Stimulated activated CD4-positive, alpha-beta T cell treated with anti-CD3 and anti-CD28 coated beads, Interleukin-15, amount 100 ng/mL, for 24 hours (primary cell): Measurements from ENCODE around the gene HLA-DMA.
A peak's percentile ranks its signal among the peaks of the same experiment; 100 is the strongest.

Experiments used
- DNase-seq: peaks from one replicate; pipeline ENCODE4 v3.0.0-alpha.2; 2020

Gene HLA-DMA

DNA sequence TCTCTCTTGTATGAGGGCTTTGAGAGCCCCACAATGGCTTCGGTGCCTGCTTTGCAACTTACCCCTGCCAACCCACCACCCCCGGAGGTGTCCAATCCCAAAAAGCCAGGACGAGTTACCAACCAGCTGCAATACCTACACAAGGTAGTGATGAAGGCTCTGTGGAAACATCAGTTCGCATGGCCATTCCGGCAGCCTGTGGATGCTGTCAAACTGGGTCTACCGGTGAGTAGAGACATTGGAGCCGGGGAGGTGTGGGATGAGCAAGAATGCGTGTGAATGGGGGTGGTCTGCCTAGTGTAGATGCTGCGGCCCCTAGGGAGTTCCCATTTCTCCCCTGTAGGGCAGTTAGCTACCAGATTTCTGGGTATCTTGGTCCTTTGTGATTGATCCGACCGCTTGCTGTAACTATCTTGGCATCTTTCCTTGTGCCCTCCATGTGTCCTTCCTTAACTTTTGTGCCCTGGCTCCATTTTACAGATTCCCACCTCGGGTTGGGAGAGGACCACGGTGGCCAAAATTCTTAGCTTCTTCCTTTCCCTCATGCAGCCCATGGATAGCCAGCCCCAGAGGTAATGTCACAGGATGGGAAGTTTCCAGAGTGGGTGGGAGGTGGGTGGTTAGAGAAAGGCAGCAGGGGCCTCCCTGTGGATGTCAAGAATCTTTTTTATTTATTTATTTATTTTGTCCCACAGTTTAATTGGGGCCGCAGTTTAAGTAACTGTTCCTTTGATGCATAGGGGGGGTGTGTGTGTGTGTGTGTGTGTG is 21.8 kb upstream of the HLA-DMA start:
- no peak for DNase-seq

DNA sequence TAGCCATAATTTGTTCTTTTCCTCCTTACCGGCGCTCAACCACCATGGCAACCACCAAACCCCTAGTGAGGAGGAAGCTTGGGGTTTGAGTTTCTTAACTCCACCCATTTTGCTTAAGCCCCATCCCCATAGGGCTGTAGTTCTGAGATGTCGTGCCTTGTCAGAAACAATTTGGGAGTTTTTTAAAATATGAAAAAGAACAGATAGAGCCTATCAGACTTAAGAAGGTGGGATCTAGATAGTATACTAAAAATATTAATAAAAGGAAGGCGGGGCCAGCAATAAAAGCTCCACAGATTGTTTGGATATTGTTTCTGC is 21.1 kb upstream of the HLA-DMA start:
- DNase-seq: peak; percentile 51

DNA sequence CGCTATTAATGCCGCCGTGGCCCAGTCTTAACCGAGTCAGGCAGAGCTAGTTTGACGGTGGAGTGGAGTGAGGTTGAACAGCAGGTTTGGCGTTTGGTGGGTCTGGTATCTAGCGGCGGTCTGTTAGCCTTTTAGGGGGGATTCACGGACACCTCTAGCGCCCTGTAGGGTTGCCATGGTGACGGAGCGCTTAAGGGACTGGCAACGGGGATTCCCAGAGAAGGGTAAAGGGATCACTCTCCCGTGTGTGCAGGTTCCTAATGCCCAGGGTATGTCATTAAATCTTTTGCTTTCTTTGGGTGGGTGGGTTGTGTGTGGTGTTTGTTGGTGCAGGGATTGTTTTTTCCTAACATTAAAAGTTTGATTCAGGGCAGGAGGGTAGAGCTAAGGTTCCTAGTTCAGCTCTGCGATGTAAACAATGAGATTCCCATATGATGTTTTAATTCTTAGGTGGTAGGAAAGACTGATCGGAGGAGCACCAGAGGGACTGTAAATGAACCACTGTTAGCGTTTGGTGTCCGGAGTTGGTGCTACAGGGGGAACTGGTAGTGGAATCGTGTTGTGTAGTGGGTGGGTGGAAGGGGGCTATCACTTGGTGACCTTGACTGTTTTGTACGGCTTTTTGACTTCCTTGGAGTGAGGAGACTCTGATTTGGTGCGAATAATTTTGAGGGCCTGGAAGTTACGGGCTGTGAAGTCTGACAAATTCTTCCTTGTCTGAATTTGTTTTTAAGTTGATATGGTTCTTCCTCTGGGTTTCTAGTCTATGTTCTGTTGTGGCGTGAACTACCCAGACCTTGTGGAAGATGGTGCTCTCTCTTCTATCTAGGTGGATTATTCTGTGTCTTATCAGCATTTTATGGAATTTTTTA is 20.5 kb upstream of the HLA-DMA start:
- DNase-seq: peak; percentile 70

DNA sequence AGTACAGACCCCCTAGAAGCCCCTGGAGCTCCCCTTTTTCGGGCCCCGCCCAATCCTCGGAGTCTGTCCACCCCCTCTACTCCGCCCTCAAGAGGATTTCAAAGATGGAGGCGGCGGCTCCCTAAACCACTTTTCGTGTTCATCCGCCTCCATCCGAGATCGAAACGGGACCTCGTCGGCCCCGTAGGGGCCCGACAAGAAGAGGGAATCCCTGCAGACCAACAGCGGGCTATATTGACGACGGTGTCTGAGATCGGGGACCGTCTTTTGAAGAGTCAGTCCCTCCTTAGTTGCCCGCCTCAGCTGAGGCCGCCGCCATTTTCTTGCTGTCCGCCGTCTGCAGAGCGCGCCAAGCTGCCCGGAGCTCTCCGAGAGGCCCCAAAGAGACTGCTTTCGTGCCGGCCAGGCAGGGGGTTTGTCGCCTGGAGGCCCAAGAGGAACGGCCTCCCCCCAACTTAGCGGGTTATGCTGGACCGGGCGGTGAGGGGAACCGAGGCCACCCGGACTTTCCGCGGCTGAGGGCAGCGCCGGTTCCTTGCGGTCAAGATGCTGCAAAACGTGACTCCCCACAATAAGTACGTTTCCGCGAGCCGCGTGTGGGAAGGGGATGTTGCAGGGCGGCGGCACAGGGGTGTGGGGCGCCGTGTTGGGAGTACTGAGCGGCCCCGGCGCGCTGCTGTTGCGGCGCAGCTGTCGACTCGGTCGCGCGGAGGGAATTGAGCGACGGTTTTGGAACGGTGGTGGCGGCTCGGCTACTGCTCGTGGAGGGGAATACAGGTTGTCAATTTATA is 19.7 kb upstream of the HLA-DMA start:
- DNase-seq: peak; percentile 69

DNA sequence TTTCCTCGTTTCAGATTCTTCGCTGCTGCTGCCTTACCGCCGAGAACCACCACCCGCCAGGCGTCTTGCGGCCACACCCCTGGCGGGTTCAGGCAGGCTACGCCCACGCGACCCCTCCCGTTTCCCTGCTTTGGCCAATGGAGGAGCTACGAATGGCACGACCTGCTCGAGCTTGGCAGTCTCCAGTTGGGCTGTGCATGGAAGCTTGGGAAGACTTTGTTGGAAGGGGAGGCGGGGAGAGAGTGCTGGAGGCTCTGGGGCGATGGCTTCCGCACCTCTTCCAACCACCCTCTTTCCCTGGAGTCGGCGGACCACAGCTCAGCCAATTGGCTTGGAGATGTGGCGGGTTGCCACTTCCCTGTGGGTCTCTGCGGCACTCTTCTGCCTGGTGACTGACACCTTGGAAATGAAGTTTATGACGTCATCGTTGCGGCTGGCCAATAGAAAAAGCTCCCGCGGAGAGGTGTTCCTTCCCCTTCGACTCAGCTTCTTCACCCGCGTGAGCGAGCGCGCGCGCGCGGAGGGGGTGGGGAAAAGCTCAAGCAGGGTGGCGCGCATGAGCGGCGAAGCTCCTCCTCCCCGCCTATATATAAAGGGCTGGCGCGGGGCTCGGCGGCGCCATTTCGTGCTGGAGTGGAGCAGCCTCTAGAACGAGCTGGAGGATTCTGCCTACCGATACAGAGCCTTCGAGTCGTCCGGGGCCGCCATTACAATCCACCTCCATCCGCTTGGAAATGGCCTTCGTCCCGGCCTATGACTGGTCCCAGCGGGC is 18.9 kb upstream of the HLA-DMA start:
- DNase-seq: peak; percentile 98

DNA sequence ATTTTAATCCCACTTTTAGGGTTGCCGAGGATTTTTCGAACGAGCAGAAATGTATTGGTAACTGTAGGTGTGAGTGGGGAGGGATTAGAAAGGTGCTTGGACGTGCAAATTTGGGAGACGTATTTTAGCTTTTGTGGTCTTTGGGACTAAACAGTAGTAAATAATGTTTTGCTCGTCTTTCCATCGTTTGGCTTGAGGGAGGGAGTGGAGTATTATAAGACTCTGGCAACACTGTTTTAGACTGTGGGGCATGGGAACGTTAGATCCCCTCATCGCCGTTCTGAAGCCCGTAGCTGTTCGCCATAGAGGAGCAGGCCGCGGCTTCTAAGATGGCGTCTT is 18.3 kb upstream of the HLA-DMA start:
- no peak for DNase-seq

DNA sequence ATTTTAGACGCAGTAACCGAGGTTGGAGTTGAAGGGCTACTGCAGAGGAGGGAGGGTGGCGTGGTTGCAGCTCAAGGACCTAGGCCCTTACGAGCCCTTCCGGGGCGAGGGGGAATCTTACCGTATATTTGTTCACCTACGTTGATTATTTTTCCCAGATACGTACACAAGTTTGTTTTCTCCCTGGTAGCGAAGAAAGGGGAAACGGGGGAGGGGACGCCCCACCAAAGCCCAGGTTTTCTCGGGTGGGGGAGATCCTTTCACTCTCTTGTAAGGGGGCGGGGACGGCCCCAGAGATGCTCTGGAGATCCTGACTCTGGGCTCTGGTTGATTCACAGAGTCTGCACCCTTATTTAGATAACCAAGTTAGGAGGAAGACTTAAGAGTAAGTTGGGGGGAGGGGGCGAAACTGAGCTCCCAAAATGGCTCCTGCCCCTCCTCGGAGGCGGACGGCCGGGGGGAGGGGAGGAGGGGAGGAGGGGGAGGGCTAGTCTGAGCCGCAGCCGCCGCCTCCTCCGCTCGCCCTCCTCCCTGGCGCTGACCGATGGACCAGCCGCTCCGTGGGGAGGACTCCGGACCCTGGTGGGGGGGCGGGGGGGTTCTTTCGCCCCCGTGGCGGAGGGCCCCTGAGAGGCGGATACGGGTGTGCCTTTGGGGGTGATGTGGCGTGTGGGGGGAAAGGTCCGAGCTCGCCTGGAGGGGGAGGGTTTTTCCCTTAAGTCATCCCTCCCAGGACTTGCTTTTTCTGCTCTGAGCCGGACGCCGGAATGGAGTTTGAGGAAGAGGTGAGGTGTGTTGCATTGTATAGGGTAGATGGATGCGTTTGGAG is 17.7 kb upstream of the HLA-DMA start:
- peak; percentile 91 for DNase-seq

DNA sequence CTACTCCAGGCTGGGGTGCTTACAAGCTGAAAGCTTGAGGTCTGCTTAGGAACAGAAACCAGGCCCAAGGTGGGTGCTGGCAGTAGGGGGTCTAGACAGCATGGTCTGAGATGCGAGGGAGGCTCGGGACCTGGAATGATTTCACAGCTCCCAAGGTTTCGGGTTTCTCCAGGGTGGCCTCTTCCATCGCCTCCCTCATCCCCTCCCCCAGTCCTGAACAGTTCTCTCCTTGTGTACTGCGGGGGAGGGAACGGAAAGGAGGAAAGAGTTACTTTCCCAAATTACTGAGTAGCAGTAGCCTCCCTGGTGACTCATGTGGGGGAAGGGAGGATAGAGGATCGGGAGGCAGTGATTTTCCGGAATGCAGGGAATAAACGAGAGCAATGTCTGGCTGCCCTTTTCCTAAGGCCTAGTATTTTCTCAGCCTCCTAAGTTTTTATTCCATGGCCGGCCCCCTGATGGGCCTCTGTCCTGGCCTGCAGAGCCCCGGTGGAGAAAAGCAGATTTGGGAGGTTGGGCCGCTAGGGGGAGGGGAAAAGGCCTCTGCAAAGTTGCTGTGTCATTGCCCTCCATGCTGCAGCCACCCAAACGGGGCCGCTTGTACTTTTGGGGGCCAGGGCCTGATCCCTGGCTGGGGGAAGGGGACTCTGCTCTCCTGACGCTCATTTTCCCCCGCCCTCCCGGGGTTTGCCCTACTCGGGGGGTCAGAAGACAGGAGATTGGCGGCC is 17.0 kb upstream of the HLA-DMA start:
- peak; percentile 82 for DNase-seq

DNA sequence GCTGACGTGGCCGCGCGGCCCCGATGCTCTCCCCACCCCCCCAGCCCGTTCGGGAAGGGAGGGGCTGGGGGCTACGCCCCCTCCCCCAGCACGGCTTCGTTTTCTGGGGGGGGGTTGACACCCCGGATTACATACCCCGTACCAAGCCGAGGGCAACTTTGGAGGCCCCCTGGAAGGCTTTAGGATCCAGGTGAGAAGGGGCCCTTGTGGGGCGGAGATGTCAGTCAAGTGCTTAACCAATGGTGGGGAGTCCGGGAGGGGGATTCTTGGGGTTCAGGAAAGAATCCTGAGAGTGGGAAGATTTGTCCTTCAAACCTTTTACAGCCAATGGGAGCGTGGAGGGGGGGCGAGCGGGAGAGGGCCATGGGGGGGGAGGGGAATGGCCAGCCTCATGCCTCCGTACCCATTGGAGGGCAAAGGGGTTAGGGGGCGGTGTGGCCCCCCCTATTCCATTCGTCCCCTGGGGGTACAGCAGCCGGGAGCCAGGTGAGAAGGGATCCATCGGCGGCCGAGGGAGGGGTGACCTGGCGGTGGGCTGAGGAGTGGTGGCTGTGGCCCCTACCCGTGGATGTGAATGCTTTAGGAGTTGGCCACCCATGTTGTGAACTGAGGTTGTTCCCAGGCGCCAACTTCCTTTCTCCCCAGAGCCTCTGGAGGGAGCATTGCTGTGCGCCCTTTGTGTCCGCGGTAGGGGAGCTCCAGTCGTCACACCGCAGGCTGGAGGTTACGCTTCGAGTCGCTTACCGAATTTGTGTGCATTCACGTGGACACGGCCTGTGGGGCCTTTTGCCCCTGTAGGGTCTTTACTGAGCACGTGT is 16.2 kb upstream of the HLA-DMA start:
- DNase-seq: peak; percentile 81

DNA sequence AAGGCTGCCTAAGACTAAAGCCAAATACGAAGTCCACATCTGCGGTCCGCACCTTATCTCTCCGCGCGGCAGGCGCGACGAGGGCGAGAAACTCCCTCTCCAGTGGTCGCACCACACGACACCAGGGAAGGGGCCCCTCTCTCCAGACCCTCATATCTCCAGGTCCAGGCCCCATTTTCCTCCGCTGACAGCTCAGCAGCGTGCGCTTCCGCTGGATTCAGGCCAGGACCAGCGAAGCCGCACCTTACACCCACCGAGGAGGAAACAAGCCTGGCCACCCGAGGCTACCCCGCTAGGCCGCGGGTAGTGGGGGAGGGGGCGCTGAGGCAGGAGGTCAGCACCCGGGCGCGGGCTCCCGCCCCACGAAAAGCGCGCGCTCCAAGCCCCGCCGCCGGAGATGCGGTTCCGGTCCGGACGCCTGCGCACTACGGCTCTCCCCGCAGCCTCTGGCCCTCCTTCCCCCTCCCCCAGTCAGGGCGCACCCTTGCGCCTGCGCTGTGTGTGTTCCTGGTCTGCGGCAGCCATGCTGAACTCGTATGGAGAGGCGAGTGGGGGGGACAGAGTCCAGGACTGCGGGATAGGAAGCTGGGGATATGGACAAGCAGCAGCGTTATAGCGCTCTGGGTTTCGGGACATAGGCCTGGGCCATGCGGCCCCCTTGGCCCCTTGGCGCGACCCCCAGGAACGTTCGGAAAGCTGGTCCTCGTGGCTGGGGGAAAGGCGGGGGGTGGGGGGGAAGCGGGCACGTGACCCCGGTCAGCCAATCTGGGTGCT is 15.4 kb upstream of the HLA-DMA start, which contains the start of gene BRD2:
Gene BRD2, plus strand, starts transcription at position 502 of the 774 bp plus-strand sequence. CDS start 4,305 bp downstream, outside the sequence.
- DNase-seq: peak; percentile 97

DNA sequence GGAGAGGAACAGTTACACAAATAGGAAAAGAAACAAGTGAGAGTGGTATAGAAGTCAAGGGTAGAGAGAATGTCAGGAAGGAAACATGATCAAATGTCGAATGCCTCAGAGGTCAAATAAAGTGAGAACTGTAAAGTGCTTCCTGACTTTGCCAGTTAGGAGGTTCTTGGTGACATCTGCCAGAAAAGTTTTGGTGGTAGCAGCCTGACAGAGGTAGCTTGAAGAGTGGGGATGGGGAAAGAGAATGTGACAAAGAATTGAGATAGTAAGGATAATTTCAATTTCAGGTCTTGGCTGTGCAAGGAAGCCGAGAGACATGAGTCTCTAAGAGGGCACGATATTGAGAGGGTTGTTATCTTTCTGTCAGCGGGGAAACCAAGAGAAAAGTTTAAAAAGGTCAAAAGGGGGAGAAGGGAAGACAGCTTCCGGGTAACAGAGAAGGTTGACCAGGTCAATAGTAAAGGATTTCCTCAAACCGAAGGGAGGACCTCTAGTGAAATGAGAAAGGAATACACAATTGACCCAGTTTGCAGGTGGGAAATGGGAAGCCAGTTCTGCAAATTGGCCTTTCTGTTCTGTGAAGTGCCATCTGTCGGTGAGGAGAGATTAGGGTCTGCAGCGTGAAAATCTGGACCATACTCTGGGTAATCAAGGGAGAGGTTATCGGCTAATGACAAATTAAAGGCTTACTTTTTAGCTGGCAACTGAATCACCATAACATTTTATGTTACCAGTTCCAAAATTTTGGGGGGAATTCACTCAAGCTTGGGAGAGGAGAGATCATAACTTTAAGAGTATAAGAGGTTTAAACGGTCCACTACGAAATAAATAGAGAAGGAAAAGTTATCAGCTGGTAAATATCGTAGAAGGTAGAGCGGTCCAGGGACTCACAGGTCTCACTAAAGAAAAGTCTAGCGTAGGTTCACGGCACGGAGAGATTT is 14.5 kb upstream of the HLA-DMA start:
- no peak for DNase-seq

DNA sequence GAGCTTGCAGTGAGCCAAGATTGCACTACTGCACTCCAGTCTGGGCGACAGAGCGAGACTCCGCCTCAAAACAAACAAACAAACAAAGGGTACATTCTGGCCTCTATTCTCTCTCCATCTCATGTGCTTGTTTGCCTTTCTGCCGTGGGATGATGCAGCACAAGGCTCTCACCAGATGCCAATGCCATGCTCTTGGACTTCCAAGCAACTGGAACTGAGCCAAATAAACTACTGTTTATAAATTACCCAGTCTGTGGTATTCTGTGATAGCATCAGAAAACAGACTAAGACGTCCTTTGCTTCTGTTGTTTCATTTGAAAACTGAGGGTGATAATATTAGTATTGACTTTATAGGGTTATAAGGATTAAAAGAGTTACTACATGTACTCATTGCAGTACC is 11.9 kb upstream of the HLA-DMA start:
- DNase-seq: no peak

DNA sequence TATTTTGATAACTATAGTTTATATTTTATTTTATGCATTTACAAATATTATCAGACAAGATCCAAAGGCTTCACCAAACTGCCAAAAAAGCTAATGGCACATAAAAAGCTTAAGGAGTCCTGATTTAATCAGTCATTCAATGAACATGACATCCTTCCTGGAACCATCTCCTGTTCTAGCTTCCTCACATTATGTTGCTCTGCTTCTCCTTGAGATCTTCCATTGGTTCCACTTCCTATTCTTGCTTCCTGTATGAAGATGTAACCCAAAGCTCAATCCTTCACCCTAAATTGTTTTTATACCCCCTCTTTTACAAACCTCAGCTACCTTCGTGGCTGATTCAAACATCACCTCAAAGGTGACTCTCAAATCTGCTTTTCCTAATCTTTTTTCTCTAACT is 11.0 kb upstream of the HLA-DMA start:
- no peak for DNase-seq

DNA sequence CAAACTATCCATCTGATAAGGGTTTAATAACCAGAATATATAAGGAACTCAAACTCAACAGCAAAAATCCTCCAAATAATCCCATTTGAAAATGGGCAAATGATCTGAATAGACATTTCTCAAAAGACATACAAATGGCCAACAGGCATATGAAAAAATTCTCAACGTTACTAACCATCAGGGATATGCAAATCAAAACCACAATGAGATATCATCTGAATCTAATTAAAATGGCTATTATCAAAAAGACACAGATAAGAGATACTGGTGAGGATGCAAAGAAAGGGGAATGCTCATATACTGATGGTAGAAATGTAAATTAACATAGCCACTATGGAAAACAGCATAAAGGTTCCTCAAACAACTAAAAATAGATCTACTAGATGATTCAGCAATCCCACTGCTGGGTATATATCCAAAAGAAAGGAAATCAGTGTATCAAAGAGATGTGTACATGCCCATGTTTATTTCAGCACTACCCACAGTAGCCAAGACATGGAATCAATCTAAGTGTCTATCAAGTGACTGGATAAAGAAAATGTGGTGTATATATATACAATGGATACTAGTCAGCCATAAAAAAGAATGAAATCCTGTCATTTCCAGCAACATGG is 9.4 kb upstream of the HLA-DMA start:
- DNase-seq: no peak

DNA sequence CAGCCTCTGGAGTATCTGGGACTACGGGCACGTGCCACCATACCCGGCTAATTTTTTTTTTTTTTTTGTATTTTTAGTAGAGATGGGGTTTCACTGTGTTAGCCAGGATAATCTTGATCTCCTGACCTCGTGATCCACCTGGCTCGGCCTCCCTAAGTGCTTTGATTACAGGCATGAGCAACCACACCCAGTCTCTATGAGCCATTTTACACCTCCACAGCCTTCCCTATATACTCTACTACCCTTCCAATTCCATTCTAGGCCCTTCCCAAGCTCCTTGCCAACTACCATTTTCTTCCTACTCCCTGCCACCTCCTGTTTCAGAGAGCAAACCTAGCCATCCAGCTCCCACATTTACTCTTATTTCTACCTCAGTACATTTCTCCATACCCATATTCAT is 7.7 kb upstream of the HLA-DMA start:
- DNase-seq: no peak

DNA sequence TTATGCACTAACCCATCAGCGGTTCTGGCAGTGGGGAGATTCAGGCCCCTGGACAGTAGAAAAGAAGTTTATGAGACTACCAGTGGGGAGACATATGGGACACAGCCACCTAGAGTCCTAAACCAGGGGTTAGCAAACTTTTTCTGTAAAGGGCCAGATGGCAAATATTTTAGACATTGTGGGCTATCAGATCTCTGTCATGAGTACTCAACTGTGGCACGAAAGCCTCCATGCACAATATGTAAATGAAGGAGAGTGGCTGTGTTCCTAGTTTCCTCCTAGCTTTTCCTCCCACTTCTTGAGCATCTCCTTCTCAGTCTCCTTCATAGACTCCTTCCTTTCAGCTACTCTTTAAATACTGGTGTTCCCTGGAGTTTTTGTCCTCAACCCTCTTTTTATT is 3.3 kb upstream of the HLA-DMA start:
- DNase-seq: no peak

DNA sequence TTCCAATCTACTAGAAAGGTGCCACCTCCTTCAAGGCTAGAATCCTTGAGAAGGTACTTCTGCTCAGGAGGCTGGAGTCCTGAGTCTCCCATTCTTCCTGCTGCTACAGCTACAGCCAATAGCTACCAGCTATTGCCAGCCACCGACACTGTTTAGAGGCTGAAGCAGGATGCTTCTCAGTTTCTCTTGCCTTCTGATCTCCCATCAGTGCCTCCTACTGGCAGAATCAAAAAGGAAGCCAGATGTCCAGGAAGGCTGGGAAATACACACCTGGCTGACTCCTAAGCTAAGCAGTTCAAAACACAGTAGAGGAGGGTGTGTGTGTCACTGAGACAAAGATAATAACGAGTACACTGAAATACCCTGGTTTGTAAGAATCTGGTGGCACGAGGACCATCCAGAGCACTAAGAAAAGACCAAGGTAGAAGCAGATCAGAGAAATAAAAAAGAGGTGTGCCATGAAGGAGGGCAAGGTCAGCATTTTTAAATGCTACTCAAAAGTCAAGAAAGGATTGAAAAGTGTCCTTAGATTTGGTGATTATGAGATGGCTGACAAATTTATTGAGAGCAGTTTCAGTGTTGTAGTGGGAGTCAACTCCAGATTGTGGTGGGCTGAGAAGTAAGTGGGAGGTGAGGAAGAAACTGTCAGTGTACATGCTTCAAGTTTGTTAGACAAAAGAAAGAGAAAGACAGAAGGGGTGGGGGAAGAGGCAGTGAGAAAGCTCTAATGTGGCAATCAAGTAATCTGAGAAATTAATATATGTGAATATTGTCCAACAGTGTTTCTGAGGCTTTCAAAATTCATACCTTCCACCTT is 2.3 kb upstream of the HLA-DMA start:
- peak; percentile 33 for DNase-seq
